GM10248 (cell line): ENCODE data around the gene GPR3.

Experiments
- CTCF ChIA-PET: fragments of 300-600 bp; sonication (Branson Sonifier 250); formaldehyde crosslinking; extraction: SDS; loops from one replicate; lab custom pipeline; 2021; ENCODE audit warnings: antibody characterized with exemption; lab: Yijun Ruan, JAX
- POLR2A ChIA-PET: fragments of 350-650 bp; sonication (Branson Sonifier 250); formaldehyde crosslinking; extraction: SDS; loops from one replicate; lab custom pipeline; 2020; ENCODE audit warnings: antibody characterized with exemption; lab: Yijun Ruan, JAX
- DNase-seq: peaks from one replicate; pipeline ENCODE4 v3.0.0; 2012; ENCODE audit errors: extremely low spot score
- TF ChIP-seq, protein P1 (sequence below): IDR thresholded peaks from 2 replicates; pipeline ENCODE4 v1.5.1; 2012; ENCODE audit warnings: mild to moderate bottlenecking, low read depth; ENCODE audit errors: extremely low read depth, missing control alignments, control extremely low read depth

GPR3 gene

DNA sequence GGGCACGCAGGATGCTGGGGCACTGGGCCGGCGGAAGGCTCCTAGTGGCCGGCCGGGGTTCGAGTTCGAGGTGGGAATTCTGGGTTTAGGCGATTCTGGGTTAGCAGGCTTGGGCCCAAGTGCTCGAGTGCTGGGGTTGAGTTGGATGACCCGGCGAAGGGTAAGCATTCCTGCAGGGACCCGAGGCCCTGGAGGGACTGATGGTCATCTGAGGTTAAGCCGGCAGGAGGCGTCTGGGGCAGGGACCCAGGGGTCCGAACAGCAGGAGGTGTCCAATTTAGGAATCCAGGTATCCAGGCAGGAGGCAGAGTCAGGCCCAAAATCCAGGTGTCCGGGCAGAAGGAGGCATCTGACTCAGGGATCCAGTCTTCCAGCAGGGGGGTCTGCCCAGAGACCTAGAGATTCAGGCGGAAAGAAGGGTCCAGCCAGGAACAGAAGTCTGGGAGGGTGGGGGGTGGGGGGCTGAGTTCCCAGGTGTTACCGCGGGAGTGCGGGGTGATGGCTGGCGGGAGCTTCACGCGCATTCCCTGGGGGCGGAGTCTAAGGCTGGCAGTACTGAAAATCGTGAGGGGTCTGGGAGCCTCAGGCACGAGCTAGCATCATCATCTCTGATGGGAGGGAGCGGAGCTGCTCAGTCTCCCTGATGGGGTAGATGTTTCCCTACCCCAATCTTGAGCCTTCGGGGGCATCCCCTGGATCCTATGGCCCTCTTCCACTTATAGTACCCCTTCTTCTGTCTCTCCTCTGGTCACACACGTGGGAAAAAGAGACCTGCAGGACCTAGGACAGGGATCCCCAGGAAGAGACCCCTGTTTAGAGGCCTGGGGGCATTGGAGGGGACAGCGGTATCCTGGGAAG is 585 bp downstream of the GPR3 start:
- TF ChIP-seq, protein P1, sequence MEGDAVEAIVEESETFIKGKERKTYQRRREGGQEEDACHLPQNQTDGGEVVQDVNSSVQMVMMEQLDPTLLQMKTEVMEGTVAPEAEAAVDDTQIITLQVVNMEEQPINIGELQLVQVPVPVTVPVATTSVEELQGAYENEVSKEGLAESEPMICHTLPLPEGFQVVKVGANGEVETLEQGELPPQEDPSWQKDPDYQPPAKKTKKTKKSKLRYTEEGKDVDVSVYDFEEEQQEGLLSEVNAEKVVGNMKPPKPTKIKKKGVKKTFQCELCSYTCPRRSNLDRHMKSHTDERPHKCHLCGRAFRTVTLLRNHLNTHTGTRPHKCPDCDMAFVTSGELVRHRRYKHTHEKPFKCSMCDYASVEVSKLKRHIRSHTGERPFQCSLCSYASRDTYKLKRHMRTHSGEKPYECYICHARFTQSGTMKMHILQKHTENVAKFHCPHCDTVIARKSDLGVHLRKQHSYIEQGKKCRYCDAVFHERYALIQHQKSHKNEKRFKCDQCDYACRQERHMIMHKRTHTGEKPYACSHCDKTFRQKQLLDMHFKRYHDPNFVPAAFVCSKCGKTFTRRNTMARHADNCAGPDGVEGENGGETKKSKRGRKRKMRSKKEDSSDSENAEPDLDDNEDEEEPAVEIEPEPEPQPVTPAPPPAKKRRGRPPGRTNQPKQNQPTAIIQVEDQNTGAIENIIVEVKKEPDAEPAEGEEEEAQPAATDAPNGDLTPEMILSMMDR, result peak; percentile 13
- no peak for DNase-seq
- CTCF ChIA-PET, result interaction anchor here (0.5 to 14.3 kb wide), 5 partner anchors 9 to 94 kb away, joined by 3 to 324 read pairs (median 4); no protein-coding TSS in a partner anchor
- POLR2A ChIA-PET, result no interaction called here

DNA sequence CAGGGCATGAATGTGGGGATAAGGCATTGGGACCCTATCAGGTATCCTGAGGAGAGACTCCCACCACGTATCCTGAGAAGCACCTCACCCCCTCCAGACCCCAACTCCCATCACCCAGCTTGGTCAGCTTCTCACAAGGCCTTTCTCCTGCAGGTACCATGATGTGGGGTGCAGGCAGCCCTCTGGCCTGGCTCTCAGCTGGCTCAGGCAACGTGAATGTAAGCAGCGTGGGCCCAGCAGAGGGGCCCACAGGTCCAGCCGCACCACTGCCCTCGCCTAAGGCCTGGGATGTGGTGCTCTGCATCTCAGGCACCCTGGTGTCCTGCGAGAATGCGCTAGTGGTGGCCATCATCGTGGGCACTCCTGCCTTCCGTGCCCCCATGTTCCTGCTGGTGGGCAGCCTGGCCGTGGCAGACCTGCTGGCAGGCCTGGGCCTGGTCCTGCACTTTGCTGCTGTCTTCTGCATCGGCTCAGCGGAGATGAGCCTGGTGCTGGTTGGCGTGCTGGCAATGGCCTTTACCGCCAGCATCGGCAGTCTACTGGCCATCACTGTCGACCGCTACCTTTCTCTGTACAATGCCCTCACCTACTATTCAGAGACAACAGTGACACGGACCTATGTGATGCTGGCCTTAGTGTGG is 1.3 kb downstream of the GPR3 start:
- POLR2A ChIA-PET, result no interaction called here
- TF ChIP-seq, protein P1, result no peak
- CTCF ChIA-PET, result interaction anchor here (0.9 to 14.3 kb wide), 9 partner anchors 10 to 292 kb away, joined by 3 to 324 read pairs (median 11); partner anchors contain the start of gene AHDC1
- no peak for DNase-seq

DNA sequence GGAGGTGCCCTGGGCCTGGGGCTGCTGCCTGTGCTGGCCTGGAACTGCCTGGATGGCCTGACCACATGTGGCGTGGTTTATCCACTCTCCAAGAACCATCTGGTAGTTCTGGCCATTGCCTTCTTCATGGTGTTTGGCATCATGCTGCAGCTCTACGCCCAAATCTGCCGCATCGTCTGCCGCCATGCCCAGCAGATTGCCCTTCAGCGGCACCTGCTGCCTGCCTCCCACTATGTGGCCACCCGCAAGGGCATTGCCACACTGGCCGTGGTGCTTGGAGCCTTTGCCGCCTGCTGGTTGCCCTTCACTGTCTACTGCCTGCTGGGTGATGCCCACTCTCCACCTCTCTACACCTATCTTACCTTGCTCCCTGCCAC is 1.8 kb downstream of the GPR3 start:
- ChIA-PET CTCF (interaction anchor here (0.7 to 14.3 kb wide), 31 partner anchors 8 to 349 kb away, joined by 3 to 324 read pairs (median 7); partner anchors contain the start of genes AHDC1, MAP3K6 and SYTL1), POLR2A (interaction anchor here (0.7 kb wide), 1 partner anchor 92 kb away, joined by 3 read pairs; no protein-coding TSS in a partner anchor)
- DNase-seq, result no peak
- TF ChIP-seq, protein P1, result no peak

DNA sequence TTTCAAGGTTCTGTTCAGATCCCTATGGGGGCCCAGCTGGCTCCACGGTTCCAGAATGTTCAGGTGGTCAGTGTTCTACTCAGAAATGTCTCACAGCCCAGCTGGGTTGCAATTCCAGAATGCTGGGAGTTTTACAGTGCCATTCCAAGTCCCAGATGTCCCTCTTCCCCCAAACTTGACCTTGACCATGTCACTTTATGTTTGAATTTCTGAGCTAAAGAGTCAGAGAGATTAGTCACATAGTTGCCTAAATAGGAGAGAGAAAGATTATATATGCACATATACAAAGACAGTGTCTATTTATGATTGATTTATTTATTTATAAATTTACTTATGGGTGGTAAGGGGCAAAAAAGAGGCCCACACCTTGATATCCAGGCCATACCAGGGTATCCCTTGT is 2.5 kb downstream of the GPR3 start:
- TF ChIP-seq, protein P1, result no peak
- POLR2A ChIA-PET, result interaction anchor here (0.7 kb wide), 1 partner anchor 93 kb away, joined by 3 read pairs; no protein-coding TSS in a partner anchor
- DNase-seq, result no peak
- CTCF ChIA-PET, result interaction anchor here (0.6 to 14.3 kb wide), 45 partner anchors 8 to 378 kb away, joined by 3 to 324 read pairs (median 5); partner anchors contain the start of genes AHDC1, FCN3, MAP3K6 and STX12

DNA sequence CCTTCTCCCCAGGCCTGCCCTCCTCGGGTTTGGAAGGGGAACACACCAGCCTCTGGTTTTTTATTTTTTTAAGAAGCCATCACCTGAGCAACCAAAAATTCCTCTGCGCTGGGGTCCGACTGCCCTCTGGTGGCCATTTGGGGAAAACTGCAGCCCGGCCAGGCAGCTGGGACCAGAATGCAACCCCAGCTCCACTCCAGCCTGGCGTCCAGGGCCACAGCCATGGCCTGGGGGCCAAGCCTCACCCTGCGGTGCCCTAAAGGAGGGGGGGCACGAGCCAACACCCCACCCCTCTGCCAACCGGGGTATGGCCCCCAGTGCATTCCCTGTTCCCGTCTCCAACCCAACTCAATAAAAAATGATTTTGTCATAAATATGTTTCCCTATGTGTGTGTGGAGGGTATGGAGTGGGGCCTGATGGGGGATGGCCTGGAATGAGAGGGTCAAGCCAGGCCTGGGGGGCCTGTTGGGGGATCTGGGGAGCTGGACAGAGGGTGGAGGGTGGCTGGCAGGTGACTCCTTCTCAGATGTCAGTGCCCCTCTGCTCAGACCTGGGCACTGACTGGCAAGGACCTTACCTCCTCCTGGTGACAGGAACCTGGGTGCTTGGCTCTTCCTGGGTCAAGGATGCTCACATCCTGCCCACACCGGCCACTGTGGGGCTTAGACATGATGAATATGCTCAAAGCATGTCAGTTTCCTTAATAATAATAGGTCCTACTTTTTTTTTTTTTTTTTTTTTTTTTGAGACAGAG is 3.2 kb downstream of the GPR3 start:
- TF ChIP-seq, protein P1, result peak; percentile 93
- ChIA-PET CTCF (interaction anchor here (0.6 to 14.3 kb wide), 44 partner anchors 8 to 377 kb away, joined by 3 to 324 read pairs (median 5); partner anchors contain the start of genes AHDC1, FCN3, MAP3K6 and STX12), POLR2A (interaction anchor here (0.6 to 0.7 kb wide), 3 partner anchors 12 to 240 kb away, joined by 4 read pairs; no protein-coding TSS in a partner anchor)
- peak; percentile 86 for DNase-seq
